ENCODE data around the gene EIF4E1B.

Gene EIF4E1B

DNA sequence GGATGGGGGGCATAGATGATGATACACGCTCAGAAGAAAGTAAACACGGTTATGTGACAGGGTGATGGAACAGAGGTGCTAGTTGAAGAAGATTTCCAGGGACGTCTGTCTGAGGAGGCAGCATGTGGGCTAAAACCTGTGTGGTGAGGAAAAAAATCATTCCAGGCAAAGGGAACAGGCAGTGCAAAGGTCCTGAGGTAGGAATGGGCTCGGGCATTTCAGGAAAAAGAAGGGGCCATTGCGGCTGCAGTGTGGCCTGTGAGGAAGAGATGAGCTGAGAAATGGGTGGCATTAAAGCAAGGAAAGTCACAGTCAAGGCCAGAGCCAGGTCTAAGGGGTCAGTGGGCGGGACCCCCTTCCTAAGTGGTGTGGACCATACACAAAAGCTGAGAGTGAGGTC is 35.0 kb downstream of the EIF4E1B start:
- no peak for DNase-seq

DNA sequence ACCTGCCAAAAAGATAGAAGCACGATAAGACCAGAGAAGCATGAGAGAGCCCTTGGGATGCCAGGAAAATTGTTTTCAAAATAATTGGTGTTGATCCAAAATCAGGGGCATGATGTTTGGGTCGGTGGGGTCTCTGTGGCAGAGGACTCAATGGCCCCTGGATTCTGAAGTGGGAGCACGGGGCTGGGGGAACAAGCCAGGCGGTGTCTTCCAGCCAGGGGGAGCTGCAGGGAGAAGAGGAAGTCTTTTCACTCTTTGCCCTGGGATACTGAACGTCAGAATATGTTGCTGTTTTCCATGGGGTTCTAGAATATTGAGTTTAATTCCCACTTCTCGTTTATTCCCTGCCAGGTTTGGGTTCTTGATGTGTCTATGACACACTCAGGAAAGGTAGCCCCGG is 37.2 kb downstream of the EIF4E1B start:
- DNase-seq: no peak

DNA sequence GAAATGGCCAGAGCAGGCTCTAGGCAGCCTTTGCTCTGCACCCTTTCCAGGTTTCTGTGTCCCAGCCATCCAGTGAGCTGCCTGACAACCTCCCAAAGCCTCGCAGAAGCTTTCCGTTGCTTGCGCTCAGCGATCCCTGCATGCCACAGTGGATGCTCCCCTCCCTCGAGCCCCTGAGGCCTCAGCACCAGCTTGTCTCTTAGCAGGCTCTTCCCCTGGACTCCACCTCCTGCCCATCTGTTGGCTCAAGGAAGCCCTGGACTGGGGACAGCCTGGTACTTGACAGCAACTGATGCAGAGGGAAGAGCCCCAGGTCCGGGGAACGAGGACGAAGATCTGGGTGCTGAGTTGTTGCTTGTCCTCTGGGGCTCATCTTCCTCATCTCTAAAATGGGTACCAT is 40.0 kb downstream of the EIF4E1B start:
- DNase-seq: no peak

GRCh38 chr5:176671399-176671798 is 40.9 kb downstream of the EIF4E1B start:
- no peak for DNase-seq

GRCh38 chr5:176671890-176672747 is 41.6 kb downstream of the EIF4E1B start:
- no peak for DNase-seq

GRCh38 chr5:176673651-176674583 is 43.4 kb downstream of the EIF4E1B start:
- DNase-seq: no peak

- no peak for DNase-seq
Measured at GRCh38 chr5:176674799-176675198, 44.3 kb downstream of the EIF4E1B start.

DNA sequence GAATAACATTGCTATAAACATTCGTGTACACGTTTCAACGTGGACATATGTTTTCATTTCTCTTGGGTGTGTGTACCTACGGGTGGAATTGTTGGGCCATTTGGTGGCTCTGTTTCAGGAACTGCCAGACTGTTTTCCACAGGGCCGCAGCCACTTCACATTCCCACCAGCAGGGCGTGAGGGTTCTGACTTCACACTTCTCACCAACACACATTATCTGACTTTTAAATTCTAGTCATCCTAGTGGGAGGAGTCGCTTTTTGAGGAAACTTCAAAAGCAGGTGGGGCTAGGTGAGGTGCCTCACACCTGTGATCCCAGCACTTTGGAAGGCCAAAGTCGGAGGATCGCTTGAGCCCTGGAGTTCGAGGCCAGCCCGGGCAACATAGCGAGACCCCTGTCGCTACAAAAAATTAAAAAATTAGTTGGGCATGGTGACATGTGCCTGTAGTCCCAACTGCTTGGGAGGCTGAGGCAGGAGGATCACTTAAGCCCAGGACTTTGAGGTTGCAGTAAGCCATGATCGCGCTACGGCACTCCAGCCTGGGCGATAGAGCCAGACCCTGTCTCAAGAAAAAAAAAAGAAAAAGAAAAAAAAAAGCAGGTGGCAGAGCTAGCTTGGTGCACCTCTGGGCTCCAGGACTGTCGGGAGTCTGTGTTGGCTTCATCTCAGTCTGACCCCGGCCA is 45.3 kb downstream of the EIF4E1B start:
- no peak for DNase-seq

DNA sequence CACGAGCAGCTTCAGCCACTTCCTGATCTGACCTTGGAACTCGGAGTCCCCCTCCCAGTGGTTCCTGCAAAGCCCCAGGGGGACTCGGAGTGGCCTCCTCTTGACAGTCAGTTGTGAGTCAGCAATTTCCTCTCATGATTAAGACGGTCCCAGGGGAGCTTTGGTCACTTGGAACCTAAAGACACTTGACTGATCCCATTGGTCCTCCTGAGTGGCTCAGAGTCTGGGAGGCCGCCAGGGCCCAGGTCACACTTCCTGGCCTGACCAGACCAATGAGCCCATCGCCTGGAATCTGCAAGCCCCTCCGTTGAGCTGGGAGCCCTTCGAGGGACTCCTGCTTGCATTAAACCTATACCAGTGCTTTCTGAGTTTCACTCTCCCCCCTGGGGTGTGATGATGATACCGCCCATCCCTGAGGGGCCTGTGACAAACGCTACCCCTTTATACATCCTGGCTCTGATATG is 45.9 kb downstream of the EIF4E1B start:
- DNase-seq: no peak

GRCh38 chr5:176677209-176677939 is 46.9 kb downstream of the EIF4E1B start:
- no peak for DNase-seq

GRCh38 chr5:176678584-176678983 is 48.1 kb downstream of the EIF4E1B start:
- DNase-seq: no peak

DNA sequence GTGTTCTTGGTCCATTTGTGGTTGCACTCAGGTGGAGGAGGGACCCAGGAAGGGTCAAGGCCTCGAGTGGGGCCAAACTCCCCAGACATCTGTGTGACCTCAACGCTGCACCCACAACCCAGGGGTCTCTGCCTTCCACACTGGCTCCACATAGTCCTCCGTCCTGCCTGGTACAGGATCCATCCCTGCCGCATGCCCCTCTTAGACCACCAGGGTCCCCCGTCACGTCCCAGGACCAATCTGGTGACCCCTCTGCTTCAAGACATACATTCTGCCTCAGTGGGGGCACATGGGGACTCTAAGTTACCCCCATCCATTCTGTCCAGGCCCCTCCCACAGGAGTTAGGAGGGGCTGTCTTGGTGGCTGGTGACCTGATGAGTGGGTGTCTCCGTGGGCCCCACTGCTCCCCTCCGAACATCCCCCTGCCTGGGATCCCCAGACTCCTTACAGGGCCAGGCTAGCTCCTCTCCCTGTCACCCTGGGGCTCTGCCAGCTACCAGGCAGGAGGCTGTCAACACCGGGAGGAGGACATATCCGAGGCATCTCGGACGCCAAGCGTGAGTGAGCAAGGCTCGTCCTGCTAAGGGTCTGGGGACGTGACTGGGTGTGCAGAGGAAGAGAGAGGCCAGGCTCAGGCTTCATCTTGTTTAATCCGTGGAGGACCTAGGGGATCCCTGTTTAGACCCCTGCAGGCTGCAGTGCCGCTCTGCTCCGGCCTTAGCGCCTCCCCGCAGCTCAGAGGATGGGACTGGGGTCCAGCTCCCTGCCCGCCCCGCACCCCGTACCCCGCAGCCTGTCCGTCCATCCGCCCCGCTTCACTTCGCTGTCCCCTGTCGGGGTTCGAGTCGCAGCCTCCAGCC is 49.1 kb downstream of the EIF4E1B start:
- no peak for DNase-seq

DNA sequence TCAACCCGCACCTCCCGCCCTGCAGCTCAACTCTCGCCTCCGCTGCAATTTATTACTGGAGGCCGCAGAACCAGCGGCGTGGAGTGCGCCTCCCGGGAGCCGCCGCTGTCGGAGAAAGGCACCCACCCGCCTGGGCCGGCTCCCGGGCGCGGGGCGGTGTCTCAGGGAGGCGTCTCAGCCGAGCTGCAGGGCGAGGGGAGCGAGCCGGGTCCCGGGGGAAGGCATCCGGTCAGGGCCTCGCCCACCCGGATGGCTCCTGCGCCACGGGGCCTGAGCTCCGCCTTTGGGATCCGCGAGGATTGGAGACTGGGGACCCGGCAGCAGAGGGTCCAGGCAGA is 49.7 kb downstream of the EIF4E1B start:
- no peak for DNase-seq

GRCh38 chr5:176682016-176682531 is 51.6 kb downstream of the EIF4E1B start:
- DNase-seq: no peak

- no peak for DNase-seq
Measured at GRCh38 chr5:176685010-176685409, 54.5 kb downstream of the EIF4E1B start.

GRCh38 chr5:176687247-176687646 is 56.8 kb downstream of the EIF4E1B start:
- DNase-seq: no peak

DNA sequence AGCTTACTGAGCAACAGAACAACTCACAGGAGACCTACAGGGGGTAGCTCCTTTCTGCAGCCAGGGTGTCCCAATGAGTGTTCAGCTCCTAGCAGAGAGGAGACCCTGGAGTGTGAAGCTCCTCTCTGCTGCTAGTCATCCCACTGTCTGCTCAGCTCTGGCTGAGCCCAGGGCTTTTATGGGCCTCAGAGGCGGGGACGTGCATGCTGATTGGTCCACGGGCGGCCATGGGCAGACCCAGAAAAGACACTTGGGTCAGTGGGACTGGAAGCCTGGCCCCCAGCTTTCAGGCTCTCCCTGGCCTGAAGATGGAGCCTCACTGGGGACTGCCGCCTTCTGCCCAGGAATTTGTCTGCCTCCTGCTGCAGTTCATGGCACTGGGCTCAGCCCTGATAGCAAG is 57.4 kb downstream of the EIF4E1B start:
- DNase-seq: no peak

GRCh38 chr5:176690911-176691310 is 60.4 kb downstream of the EIF4E1B start:
- DNase-seq: no peak

DNA sequence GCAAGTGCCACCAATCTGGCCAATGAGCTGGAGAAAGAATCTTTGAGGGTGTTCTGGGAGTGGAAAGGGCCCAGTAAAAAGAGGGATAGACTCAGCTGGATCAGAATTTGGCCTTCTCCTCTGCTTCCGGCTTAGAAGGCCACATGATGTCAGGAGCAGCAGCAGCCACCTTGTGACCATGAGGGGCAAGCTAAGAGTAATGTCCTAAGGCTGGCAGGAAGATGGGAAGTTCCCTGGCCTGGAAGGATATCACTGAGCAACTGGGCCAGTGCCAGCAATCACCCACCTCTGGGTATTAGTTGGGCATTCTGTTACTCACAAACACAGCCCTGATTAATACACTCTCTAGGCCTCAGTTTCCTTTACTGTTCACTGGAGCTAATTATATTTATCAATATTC is 61.0 kb downstream of the EIF4E1B start:
- DNase-seq: no peak

DNA sequence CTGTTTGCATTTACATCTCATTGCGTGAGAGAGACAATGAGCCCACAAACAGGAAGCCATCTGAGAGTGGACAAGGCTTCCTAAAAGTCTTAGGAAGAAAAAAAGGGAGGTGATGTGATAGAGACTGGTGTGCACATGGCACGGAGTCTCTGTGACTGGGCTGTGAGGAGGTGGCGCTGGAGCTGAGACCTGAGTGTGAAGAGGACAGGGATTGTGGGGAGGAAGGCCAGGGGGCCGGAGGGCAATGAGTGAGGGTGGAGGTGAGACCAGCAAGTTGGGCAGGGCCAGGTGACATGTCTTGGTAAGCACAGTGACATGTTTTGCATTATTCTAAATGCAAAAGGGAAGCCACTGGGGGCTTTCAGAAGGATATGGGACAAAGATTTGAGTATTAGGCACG is 61.9 kb downstream of the EIF4E1B start:
- DNase-seq: no peak

DNA sequence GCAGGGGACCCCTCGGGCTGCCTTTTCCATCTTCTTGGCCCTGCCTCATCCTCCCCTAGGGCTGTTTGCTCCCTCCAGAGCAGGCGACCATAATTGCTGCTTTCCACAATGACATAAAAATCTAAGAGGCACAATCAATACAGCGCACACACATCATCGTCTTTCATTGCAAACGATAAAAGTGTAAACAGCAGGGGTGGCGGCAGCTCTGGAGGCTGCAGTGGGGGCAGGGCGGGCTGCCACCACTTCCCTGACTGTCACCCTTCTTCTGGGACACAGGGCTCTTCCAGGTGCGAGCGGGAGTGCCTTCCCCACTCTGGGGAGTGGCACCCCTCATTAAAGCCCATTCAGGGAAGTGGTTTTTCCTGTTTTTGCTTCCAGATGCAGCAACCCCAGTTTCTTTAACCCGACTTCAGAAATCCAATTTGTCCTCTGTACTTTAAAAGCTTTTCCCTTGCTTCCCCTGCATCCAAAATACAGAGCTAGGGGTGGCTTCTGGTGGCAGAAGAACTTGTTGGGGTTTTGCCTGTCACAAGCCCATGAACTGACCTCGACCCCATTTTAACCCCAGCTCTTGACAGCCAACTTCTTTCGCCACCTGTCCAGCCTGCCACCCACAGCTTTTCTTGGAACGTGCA is 62.5 kb downstream of the EIF4E1B start:
- no peak for DNase-seq

All from activated CD4-positive, alpha-beta T cell treated with anti-CD3 and anti-CD28 coated beads, Interleukin-2, amount 50 U/mL, for 4 hours (primary cell).